KMS-11 (cell line): ENCODE data around the gene MOV10L1.

Source experiments
- H2AFZ ChIP-seq: fragments of 200-600 bp; sonication (generic); 2 replicates; pipeline ENCODE4 v1.6.1; 2016; ENCODE audit warnings: antibody characterized with exemption, mixed run types, low read depth
- H3K27ac ChIP-seq: fragments of 200-600 bp; sonication (generic); 2 replicates; pipeline ENCODE4 v1.6.1; 2016; ENCODE audit warnings: mild to moderate bottlenecking, mixed run types
- H3K27me3 ChIP-seq: fragments of 200-600 bp; sonication (generic); 2 replicates; pipeline ENCODE4 v1.6.1; 2017; ENCODE audit warnings: mild to moderate bottlenecking, low read depth, mixed run types, moderate library complexity; ENCODE audit not compliant: insufficient read depth
- H3K36me3 ChIP-seq: fragments of 200-600 bp; sonication (generic); 2 replicates; pipeline ENCODE4 v1.6.1; 2017; ENCODE audit warnings: mild to moderate bottlenecking, mixed run types; ENCODE audit not compliant: insufficient read depth
- H3K4me1 ChIP-seq: fragments of 200-600 bp; sonication (generic); 2 replicates; pipeline ENCODE4 v1.6.1; 2016; ENCODE audit warnings: mild to moderate bottlenecking, low read depth, mixed run types; ENCODE audit not compliant: poor library complexity, severe bottlenecking
- H3K4me2 ChIP-seq: fragments of 200-600 bp; sonication (generic); 2 replicates; pipeline ENCODE4 v1.7.0; 2016; ENCODE audit warnings: mild to moderate bottlenecking, mixed run types
- H3K4me3 ChIP-seq: fragments of 200-600 bp; sonication (generic); IDR thresholded peaks from 2 replicates; pipeline ENCODE4 v1.6.1; 2017; ENCODE audit warnings: low read depth, low read length, mixed read lengths; ENCODE audit not compliant: insufficient read depth
- H3K79me2 ChIP-seq: fragments of 200-600 bp; sonication (generic); 2 replicates; pipeline ENCODE4 v1.6.1; 2016; ENCODE audit warnings: low read depth, mixed run types; ENCODE audit not compliant: insufficient read depth
- H3K9ac ChIP-seq: fragments of 200-600 bp; sonication (generic); 2 replicates; pipeline ENCODE4 v1.6.1; 2016; ENCODE audit warnings: mild to moderate bottlenecking, mixed run types
- H4K20me1 ChIP-seq: fragments of 200-600 bp; sonication (generic); 2 replicates; pipeline ENCODE4 v1.6.1; 2016; ENCODE audit warnings: mild to moderate bottlenecking, mixed run types; ENCODE audit not compliant: insufficient read depth
- CTCF ChIP-seq: fragments of 200-600 bp; sonication (generic); conservative IDR thresholded peaks from 2 replicates; pipeline ENCODE4 v1.6.1; 2017; ENCODE audit warnings: low read depth, mild to moderate bottlenecking, antibody characterized with exemption, low read length, moderate library complexity, mixed read lengths

Gene MOV10L1

GRCh38 chr22:50091092-50091768 lies 1.4 kb downstream of the MOV10L1 start:
- Histone ChIP-seq H2AFZ (no peak overlapping the region), H3K4me2 (no peak overlapping the region), H3K27me3 (no peaks in the 10 kb centered on the region; the same call in 1 of the 2 replicates)

GRCh38 chr22:50092342-50092741 lies 2.5 kb downstream of the MOV10L1 start:
- H2AFZ ChIP-seq, result no peak overlapping the region

More at GRCh38 chr22:50091092-50091768, 1.4 kb downstream of the MOV10L1 start:
- no peaks in the 10 kb centered on the region for H4K20me1 ChIP-seq
- H3K9ac ChIP-seq, result no peak overlapping the region
- no peaks in the 10 kb centered on the region for H3K79me2 ChIP-seq
- H3K4me3 ChIP-seq, result no peak overlapping the region
- no peak for TF ChIP-seq CTCF
- no peaks in the 10 kb centered on the region for H3K36me3 ChIP-seq
- no peaks in the 10 kb centered on the region for H3K4me1 ChIP-seq
- H3K27ac ChIP-seq, result no peak overlapping the region

GRCh38 chr22:50098052-50098451 lies 8.2 kb downstream of the MOV10L1 start:
- H3K4me1 ChIP-seq, result no peaks in the 10 kb centered on the region
- H3K4me2 ChIP-seq, result no peak overlapping the region
- no peaks in the 10 kb centered on the region for H4K20me1 ChIP-seq
- H3K9ac ChIP-seq, result no peak overlapping the region
- no peak overlapping the region for H3K4me3 ChIP-seq
- H3K36me3 ChIP-seq, result no peaks in the 10 kb centered on the region
- no peak overlapping the region for H3K27ac ChIP-seq
- H3K27me3 ChIP-seq, result no peaks in the 10 kb centered on the region
- H3K79me2 ChIP-seq, result no peaks in the 10 kb centered on the region
- H2AFZ ChIP-seq, result no peak overlapping the region
- TF ChIP-seq CTCF, result no peak

More at GRCh38 chr22:50092342-50092741, 2.5 kb downstream of the MOV10L1 start:
- H3K79me2 ChIP-seq, result no peaks in the 10 kb centered on the region
- no peak overlapping the region for H3K27ac ChIP-seq
- H4K20me1 ChIP-seq, result no peaks in the 10 kb centered on the region
- H3K27me3 ChIP-seq, result no peaks in the 10 kb centered on the region; the same call in 1 of the 2 replicates
- H3K4me1 ChIP-seq, result no peaks in the 10 kb centered on the region
- no peak overlapping the region for H3K4me3 ChIP-seq
- no peaks in the 10 kb centered on the region for H3K36me3 ChIP-seq
- H3K4me2 ChIP-seq, result no peak overlapping the region
- no peak for TF ChIP-seq CTCF
- no peak overlapping the region for H3K9ac ChIP-seq

GRCh38 chr22:50101870-50102565 lies 12.2 kb downstream of the MOV10L1 start:
- Histone ChIP-seq H3K79me2 (no peaks in the 10 kb centered on the region), H3K4me3 (no peak overlapping the region), H3K4me1 (no peaks in the 10 kb centered on the region), H2AFZ (no peak overlapping the region), H3K36me3 (no peaks in the 10 kb centered on the region), H4K20me1 (no peaks in the 10 kb centered on the region), H3K27ac (no peak overlapping the region), H3K27me3 (no peaks in the 10 kb centered on the region), H3K4me2 (no peak overlapping the region), H3K9ac (no peak overlapping the region)
- no peak for TF ChIP-seq CTCF
